ENCODE measurements around the gene ARL6IP6.
"Not testable (repeated sequence)": the region's sequence is repeated elsewhere in the genome, so short reads cannot be mapped to it uniquely, and the experiment has no call there.

ARL6IP6 gene

GRCh38 chr2:152715854-152716428 lies 2.5 kb upstream of the ARL6IP6 start:
- Histone ChIP-seq H3K36me3 (ENCODE audit: control insufficient read depth, insufficient read depth, low read length) (no peaks in the 10 kb centered on the region; the same call in none of the 2 replicates), H3K4me3 (replicated peaks; ENCODE audit: low read depth, low read length) (peak overlapping the region; percentile 89), H3K27me3 (replicated peaks; ENCODE audit: control insufficient read depth, insufficient read depth, low read length) (no peaks in the 10 kb centered on the region)
- no peak for DNase-seq (ENCODE audit: extremely low read depth, insufficient read length)
- peak; percentile 71 for TF ChIP-seq CTCF (IDR thresholded peaks at IDR 0.05; ENCODE audit: insufficient read depth, low read length, poor library complexity, severe bottlenecking)

- Histone ChIP-seq H3K36me3 (ENCODE audit: control insufficient read depth, insufficient read depth, low read length) (no peaks in the 10 kb centered on the region; the same call in none of the 2 replicates), H3K27me3 (replicated peaks; ENCODE audit: control insufficient read depth, insufficient read depth, low read length) (no peaks in the 10 kb centered on the region), H3K4me3 (replicated peaks; ENCODE audit: low read depth, low read length) (peak overlapping the region; percentile 89)
- no peak for DNase-seq (ENCODE audit: extremely low read depth, insufficient read length)
- TF ChIP-seq CTCF (IDR thresholded peaks at IDR 0.05; ENCODE audit: insufficient read depth, low read length, poor library complexity, severe bottlenecking) = no peak
These were observed 1.6 kb upstream of the ARL6IP6 start for GRCh38 chr2:152716805-152717227.

GRCh38 chr2:152717228-152718075 lies 968 bp upstream of the ARL6IP6 start, which contains the start of gene PRPF40A:
TSS of gene PRPF40A (minus strand) at chr2:152717461. CDS start at chr2:152717439, 22 bp downstream.
- TF ChIP-seq CTCF (IDR thresholded peaks at IDR 0.05; ENCODE audit: insufficient read depth, low read length, poor library complexity, severe bottlenecking) = no peak
- H3K36me3 ChIP-seq (ENCODE audit: control insufficient read depth, insufficient read depth, low read length) = no peaks in the 10 kb centered on the region

GRCh38 chr2:152718909-152719645 lies 657 bp downstream of the ARL6IP6 start:
- TF ChIP-seq CTCF (IDR thresholded peaks at IDR 0.05; ENCODE audit: insufficient read depth, low read length, poor library complexity, severe bottlenecking) = no peak
- DNase-seq (ENCODE audit: extremely low read depth, insufficient read length) = no peak
- no peaks in the 10 kb centered on the region for H3K36me3 ChIP-seq (ENCODE audit: control insufficient read depth, insufficient read depth, low read length)
- peak overlapping the region; percentile 89 for H3K4me3 ChIP-seq (replicated peaks; ENCODE audit: low read depth, low read length)
- no peaks in the 10 kb centered on the region for H3K27me3 ChIP-seq (replicated peaks; ENCODE audit: control insufficient read depth, insufficient read depth, low read length)

More at GRCh38 chr2:152717228-152718075, 968 bp upstream of the ARL6IP6 start, which contains the start of gene PRPF40A:
- Histone ChIP-seq H3K27me3 (replicated peaks; ENCODE audit: control insufficient read depth, insufficient read depth, low read length) (no peaks in the 10 kb centered on the region), H3K4me3 (replicated peaks; ENCODE audit: low read depth, low read length) (peak within 1 kb of the TSS; percentile 89)
- peak; percentile 98 for DNase-seq (ENCODE audit: extremely low read depth, insufficient read length)

GRCh38 chr2:152720794-152721193 lies 2.4 kb downstream of the ARL6IP6 start:
- no peak for DNase-seq (ENCODE audit: extremely low read depth, insufficient read length)
- H3K27me3 ChIP-seq (replicated peaks; ENCODE audit: control insufficient read depth, insufficient read depth, low read length) = no peaks in the 10 kb centered on the region
- H3K36me3 ChIP-seq (ENCODE audit: control insufficient read depth, insufficient read depth, low read length) = no peaks in the 10 kb centered on the region
- TF ChIP-seq CTCF (IDR thresholded peaks at IDR 0.05; ENCODE audit: insufficient read depth, low read length, poor library complexity, severe bottlenecking) = no peak
- no peak overlapping the region for H3K4me3 ChIP-seq (replicated peaks; ENCODE audit: low read depth, low read length)

GRCh38 chr2:152722639-152723038 lies 4.2 kb downstream of the ARL6IP6 start:
- not testable (repeated sequence) for H3K4me3 ChIP-seq (replicated peaks; ENCODE audit: low read depth, low read length); H3K27me3 ChIP-seq (replicated peaks; ENCODE audit: control insufficient read depth, insufficient read depth, low read length); DNase-seq (ENCODE audit: extremely low read depth, insufficient read length); H3K36me3 ChIP-seq (ENCODE audit: control insufficient read depth, insufficient read depth, low read length)
